Vagina (tissue), 2 donors: ENCODE data around the gene ZNF425.

ENCODE experiments used
- POLR2A ChIP-seq, 2 donors: fragments of 450-650 bp; IDR thresholded peaks; one replicate each; pipeline ENCODE4 v1.6.1; 2017; ENCODE audit warnings: antibody characterized with exemption in 2 of 2, mild to moderate bottlenecking in 2 of 2, moderate library complexity in 2 of 2
- POLR2AphosphoS5 ChIP-seq, 2 donors: sonication (generic); formaldehyde crosslinking; IDR thresholded peaks; one replicate each; pipeline ENCODE4 v1.9.0; 2017; ENCODE audit warnings: antibody characterized with exemption in 2 of 2, mild to moderate bottlenecking in 2 of 2, low read depth in 1 of 2; ENCODE audit not compliant: insufficient read depth in 1 of 2

DNA sequence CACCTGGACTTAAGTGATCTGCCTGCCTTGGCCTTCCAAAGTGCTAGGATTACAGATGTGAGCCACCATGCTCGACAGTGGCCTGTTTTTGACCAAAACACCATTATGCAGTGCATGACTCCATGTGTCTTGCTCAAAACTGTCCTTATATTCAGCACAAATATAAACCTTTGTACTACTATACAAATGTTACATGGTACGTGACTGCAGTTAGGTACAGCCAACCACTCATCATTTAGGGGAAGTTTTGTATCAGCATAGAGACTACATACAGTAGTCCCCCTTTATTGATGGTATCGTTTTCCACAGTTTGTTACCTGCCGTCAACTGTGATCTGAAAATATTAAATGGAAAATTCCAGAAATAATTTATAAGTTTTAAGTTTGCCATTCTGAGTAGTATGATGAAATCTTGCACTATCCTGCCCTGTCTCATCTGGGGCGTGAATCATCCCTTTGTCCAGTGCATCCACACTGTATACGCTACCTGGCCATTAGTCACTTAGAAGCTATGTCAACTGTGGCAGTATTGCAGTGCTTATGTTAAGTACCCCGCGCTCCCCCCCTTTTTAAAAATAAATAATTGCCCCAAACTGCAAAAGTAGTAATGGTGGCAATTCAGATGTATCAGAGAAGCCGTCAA is 45.9 kb upstream of the ZNF425 start:
- no peak for TF ChIP-seq POLR2AphosphoS5 (IDR thresholded peaks at IDR 0.05; ENCODE audit: insufficient read depth in 1 of 2, low read depth in 1 of 2)
- no peak for TF ChIP-seq POLR2A (IDR thresholded peaks at IDR 0.05)
